Loucy (cell line): ENCODE data around the gene ANGEL1.

ENCODE experiments used
- H2AFZ ChIP-seq: fragments of 200-600 bp; sonication (generic); 2 replicates; pipeline ENCODE4 v1.6.0; 2016; ENCODE audit warnings: antibody characterized with exemption, mild to moderate bottlenecking, low read length, moderate library complexity
- H3F3A ChIP-seq: fragments of 200-600 bp; 2 replicates; pipeline ENCODE4 v1.6.0; 2016; ENCODE audit warnings: antibody characterized with exemption, low read depth, mild to moderate bottlenecking
- H3K27me3 ChIP-seq: fragments of 200-600 bp; sonication (generic); 2 replicates; pipeline ENCODE4 v1.6.1; 2014; ENCODE audit warnings: low read length, mild to moderate bottlenecking; ENCODE audit not compliant: insufficient read depth, poor library complexity, severe bottlenecking
- H3K36me3 ChIP-seq: fragments of 200-600 bp; sonication (generic); 2 replicates; pipeline ENCODE4 v1.6.1; 2016; ENCODE audit warnings: low read length; ENCODE audit not compliant: insufficient read depth
- H3K4me1 ChIP-seq: fragments of 200-600 bp; sonication (generic); 2 replicates; pipeline ENCODE4 v1.5.1; 2014; ENCODE audit warnings: low read length, mild to moderate bottlenecking; ENCODE audit not compliant: insufficient read depth, poor library complexity, severe bottlenecking
- H3K4me2 ChIP-seq: fragments of 200-600 bp; sonication (generic); 2 replicates; pipeline ENCODE4 v1.6.0; 2014; ENCODE audit warnings: antibody characterized with exemption, low read length, low read depth, mild to moderate bottlenecking; ENCODE audit not compliant: poor library complexity, severe bottlenecking
- H3K4me3 ChIP-seq: fragments of 200-600 bp; sonication (generic); 2 replicates; pipeline ENCODE4 v1.5.1; 2014; ENCODE audit warnings: low read length, mild to moderate bottlenecking, mixed read lengths; ENCODE audit not compliant: poor library complexity, severe bottlenecking
- H3K79me2 ChIP-seq: fragments of 200-600 bp; sonication (generic); 2 replicates; pipeline ENCODE4 v1.6.1; 2014; ENCODE audit warnings: low read length; ENCODE audit not compliant: insufficient read depth
- H3K9ac ChIP-seq: fragments of 200-600 bp; sonication (generic); 2 replicates; pipeline ENCODE4 v1.6.0; 2014; ENCODE audit warnings: mild to moderate bottlenecking, low read depth, low read length, moderate library complexity; ENCODE audit not compliant: poor library complexity, severe bottlenecking
- H3K9me2 ChIP-seq: fragments of 200-600 bp; sonication (generic); replicated peaks from 2 replicates; pipeline ENCODE4 v1.6.1; 2016; ENCODE audit warnings: low read depth, low read length, mixed read lengths
- H3K9me3 ChIP-seq: fragments of 200-600 bp; sonication (generic); 2 replicates; pipeline ENCODE4 v1.6.1; 2014; ENCODE audit warnings: mild to moderate bottlenecking, antibody characterized with exemption, low read length, low read depth; ENCODE audit not compliant: insufficient read depth
- H4K20me1 ChIP-seq: fragments of 200-600 bp; sonication (generic); 2 replicates; pipeline ENCODE4 v1.6.0; 2014; ENCODE audit warnings: antibody characterized with exemption, low read length, mild to moderate bottlenecking; ENCODE audit not compliant: insufficient read depth, poor library complexity, severe bottlenecking
- EZH2phosphoT487 ChIP-seq: fragments of 200-600 bp; IDR thresholded peaks from 2 replicates; pipeline ENCODE4 v1.6.1; 2018; ENCODE audit warnings: antibody characterized with exemption, mild to moderate bottlenecking, moderate library complexity, borderline replicate concordance
- TF ChIP-seq, protein P1 (sequence below): fragments of 200-600 bp; sonication (generic); conservative IDR thresholded peaks from 2 replicates; pipeline ENCODE4 v1.5.1; 2014; ENCODE audit warnings: mild to moderate bottlenecking, antibody characterized with exemption, low read length

ANGEL1 gene

DNA sequence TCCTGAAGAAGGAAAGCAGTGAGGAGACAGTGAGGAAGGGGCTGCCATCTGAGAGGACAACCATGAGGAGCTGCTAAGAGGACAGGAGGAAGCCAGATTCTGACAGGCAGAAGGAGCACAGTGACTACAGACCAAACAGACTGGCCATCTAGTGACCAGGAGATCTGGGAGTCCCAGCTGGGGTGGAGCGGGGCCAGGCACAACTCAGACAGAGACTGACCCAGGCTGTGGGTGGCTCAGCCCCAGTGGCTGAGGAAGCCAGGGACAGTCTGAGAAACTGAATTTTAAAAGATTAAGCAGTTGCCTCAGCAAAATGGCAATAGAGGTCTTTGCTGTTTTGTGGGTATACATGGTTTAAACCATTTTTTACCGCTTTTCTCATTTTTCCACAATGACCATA, 42.4 kb upstream of the ANGEL1 start:
- no peaks in the 10 kb centered on the region for H3K36me3 ChIP-seq
- peaks cover 14% of the 10 kb centered on the region for H3K27me3 ChIP-seq
- no peak overlapping the region for H3K9ac ChIP-seq
- no peaks in the 10 kb centered on the region for H3K4me1 ChIP-seq
- no peaks in the 10 kb centered on the region for H3K79me2 ChIP-seq
- TF ChIP-seq, protein P1, sequence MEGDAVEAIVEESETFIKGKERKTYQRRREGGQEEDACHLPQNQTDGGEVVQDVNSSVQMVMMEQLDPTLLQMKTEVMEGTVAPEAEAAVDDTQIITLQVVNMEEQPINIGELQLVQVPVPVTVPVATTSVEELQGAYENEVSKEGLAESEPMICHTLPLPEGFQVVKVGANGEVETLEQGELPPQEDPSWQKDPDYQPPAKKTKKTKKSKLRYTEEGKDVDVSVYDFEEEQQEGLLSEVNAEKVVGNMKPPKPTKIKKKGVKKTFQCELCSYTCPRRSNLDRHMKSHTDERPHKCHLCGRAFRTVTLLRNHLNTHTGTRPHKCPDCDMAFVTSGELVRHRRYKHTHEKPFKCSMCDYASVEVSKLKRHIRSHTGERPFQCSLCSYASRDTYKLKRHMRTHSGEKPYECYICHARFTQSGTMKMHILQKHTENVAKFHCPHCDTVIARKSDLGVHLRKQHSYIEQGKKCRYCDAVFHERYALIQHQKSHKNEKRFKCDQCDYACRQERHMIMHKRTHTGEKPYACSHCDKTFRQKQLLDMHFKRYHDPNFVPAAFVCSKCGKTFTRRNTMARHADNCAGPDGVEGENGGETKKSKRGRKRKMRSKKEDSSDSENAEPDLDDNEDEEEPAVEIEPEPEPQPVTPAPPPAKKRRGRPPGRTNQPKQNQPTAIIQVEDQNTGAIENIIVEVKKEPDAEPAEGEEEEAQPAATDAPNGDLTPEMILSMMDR, result no peak
- TF ChIP-seq EZH2phosphoT487, result no peak
- no peaks in the 10 kb centered on the region for H3K9me3 ChIP-seq
- H3K9me2 ChIP-seq, result no peaks in the 10 kb centered on the region
- H3K4me2 ChIP-seq, result no peak overlapping the region
- no peak overlapping the region for H3K4me3 ChIP-seq
- no peaks in the 10 kb centered on the region for H3F3A ChIP-seq
- no peak overlapping the region for H2AFZ ChIP-seq
- no peaks in the 10 kb centered on the region for H4K20me1 ChIP-seq

DNA sequence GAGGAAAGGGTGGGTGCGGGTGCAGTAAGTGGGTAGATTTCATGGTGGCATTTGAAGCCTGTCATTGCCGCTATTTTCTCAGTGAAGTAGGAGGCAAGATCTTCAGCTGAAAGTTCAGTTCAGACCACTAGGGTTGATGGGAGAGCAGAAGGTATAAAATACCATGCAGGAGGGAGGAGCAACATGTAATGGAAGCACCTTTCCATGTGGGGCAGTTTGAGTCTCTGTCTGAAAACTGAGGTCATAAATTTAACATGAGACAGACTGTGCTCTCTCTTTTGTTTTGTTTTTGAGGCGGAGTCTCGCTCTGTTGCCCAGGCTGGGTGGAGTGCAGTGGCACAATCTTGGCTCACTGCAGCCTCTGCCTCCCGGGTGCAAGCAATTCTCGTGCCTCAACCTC, 36.2 kb upstream of the ANGEL1 start:
- H3K4me1 ChIP-seq, result peaks cover 6% of the 10 kb centered on the region
- peak overlapping the region; percentile 36 for H2AFZ ChIP-seq
- H3K9ac ChIP-seq, result no peak overlapping the region

DNA sequence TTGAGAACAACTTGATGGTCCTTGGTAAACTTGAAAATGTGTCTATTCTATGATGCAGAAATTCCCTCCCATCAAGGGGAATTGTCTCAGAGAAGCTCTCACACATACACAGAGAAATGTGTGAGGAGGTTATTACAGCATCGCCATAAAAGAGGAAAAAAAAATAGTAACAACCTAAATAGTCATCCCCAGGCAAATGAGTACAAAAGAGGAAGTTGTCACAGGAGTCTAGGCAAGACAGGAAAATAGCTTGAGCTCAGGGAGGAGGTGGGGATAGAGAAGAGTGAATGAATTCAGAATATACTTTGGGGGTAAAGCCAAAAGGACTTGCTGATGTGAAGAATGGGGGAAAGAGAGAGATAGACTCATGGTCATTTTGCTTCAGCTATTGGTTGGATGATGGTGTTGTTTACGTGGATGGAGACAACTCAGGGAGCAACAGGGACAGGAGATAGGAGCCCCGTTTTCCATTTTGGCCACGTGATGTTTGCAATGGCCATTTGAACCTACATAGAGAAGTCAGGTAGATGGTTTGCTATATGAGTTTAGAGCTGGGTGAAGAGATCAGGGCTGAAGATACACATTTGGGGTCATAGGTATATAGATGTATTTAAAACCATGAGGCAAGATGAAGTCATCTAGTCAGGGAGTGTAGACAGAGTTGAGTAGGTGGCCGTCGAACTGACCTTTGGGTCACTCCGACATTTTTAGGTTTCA, 33.8 kb upstream of the ANGEL1 start:
- Histone ChIP-seq H3K36me3 (no peaks in the 10 kb centered on the region), H3K4me3 (no peak overlapping the region), H3K79me2 (no peaks in the 10 kb centered on the region), H3K9me3 (no peaks in the 10 kb centered on the region), H3K9ac (no peak overlapping the region), H3K27me3 (no peaks in the 10 kb centered on the region), H3K4me2 (no peak overlapping the region), H3K9me2 (no peaks in the 10 kb centered on the region), H2AFZ (no peak overlapping the region), H3K4me1 (peaks cover 6% of the 10 kb centered on the region), H4K20me1 (no peaks in the 10 kb centered on the region), H3F3A (no peaks in the 10 kb centered on the region)
- TF ChIP-seq EZH2phosphoT487, result no peak
- TF ChIP-seq, protein P1, result no peak

More for the DNA sequence above, 36.2 kb upstream of the ANGEL1 start:
- Histone ChIP-seq H3K4me2 (no peak overlapping the region), H3K9me2 (no peaks in the 10 kb centered on the region), H3K36me3 (no peaks in the 10 kb centered on the region), H3K27me3 (no peaks in the 10 kb centered on the region), H3K79me2 (no peaks in the 10 kb centered on the region), H3K4me3 (no peak overlapping the region), H3F3A (no peaks in the 10 kb centered on the region), H3K9me3 (no peaks in the 10 kb centered on the region), H4K20me1 (no peaks in the 10 kb centered on the region)
- no peak for TF ChIP-seq EZH2phosphoT487
- TF ChIP-seq, protein P1, result no peak
